GM19463 (cell line): ENCODE data around the gene LAMC2.

Source experiments
- ATAC-seq: cut with Tn5 transposase; IDR thresholded peaks from one replicate; pipeline ENCODE4 v1.9.1; 2021; ENCODE audit warnings: mild to moderate bottlenecking, moderate library complexity; ENCODE audit not compliant: unreplicated experiment

LAMC2 gene

GRCh38 chr1:183283286-183283685 is 97.2 kb downstream of the LAMC2 start:
- ATAC-seq, result no peak

DNA sequence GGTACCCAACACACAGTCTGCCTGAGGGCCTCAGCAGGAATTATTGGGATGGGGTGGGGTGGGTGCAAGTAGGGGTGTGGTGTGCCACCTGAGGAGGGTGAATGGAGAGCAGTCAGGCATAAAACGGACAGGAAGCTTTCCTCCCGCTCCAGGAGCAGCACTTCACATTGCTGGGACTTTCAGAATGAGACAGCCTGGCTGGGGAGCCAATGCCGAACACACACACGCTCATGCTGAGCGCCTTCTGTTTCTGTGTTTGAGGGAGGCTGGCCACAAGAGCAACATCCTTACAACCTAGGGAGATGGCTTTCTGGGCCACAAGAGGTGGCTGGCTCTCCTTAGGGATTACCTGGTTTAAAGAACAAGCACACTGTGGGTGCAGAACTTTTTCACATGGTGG is 98.0 kb downstream of the LAMC2 start:
- ATAC-seq, result no peak

GRCh38 chr1:183285256-183285655 is 99.2 kb downstream of the LAMC2 start:
- no peak for ATAC-seq

DNA sequence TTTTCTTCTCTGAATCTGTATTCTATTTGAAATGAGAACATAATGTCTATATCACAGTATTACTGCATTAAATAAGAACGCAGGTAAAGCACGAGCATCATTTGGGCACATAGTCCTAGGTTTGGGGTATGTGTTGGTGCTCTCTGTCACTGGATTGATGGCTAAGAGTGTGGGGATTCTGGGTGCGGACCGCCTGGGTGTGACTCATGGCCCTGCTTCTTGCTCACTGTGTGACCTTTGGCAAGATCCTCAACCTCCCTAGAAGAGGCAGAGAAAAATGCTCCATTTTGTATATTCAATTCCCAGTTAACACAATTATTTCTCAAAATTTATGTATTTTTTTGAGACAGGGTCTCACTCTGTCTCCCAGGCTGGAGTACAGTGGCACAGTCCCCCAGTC is 99.7 kb downstream of the LAMC2 start:
- ATAC-seq, result no peak

- no peak for ATAC-seq
These were observed 101.2 kb downstream of the LAMC2 start for GRCh38 chr1:183287191-183287675.

- ATAC-seq, result no peak
These were observed 102.5 kb downstream of the LAMC2 start for GRCh38 chr1:183288583-183288982.

DNA sequence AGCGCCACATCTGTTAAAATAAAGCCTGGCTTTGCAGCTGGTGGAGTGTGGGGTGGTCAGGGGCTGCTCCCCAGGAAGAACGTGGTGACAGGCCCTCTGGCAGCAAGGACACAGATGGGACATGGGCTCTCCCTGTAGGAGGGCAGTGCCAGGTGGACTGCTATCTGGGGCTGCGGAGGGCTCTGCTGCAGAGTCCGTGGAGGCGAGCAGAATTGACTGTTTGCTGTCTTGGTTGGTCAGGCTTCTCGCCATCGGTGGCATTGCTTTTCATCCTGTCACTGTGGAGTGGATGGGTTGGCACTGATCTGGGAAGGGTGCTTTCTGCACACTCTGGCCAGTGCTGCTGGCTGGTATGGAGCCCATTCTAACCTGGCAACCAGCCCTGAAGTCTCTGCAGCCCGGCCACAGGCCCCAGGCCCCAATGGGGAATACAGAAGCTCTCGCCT is 103.0 kb downstream of the LAMC2 start:
- ATAC-seq, result no peak

DNA sequence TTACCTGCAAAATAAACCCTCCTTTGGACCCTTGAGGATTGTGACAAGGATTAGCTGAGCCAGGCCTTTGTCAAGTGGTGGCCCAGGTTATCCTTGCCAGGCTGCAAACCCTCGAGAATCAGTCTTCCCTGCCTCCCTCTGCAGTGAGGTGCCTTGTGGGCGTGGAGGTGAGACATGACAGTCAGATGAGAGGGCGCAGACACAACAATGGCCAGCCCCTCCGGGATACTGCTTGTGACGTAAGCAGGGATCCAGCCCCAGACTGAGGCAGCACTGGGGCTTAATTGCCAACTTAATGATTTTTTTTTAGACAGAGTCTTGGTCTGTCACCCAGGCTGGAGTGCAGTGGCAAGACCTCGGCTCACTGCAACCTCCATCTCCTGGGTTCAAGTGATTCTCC is 104.6 kb downstream of the LAMC2 start:
- ATAC-seq, result no peak

- ATAC-seq, result no peak
These were observed 105.2 kb downstream of the LAMC2 start for GRCh38 chr1:183291216-183291762.

DNA sequence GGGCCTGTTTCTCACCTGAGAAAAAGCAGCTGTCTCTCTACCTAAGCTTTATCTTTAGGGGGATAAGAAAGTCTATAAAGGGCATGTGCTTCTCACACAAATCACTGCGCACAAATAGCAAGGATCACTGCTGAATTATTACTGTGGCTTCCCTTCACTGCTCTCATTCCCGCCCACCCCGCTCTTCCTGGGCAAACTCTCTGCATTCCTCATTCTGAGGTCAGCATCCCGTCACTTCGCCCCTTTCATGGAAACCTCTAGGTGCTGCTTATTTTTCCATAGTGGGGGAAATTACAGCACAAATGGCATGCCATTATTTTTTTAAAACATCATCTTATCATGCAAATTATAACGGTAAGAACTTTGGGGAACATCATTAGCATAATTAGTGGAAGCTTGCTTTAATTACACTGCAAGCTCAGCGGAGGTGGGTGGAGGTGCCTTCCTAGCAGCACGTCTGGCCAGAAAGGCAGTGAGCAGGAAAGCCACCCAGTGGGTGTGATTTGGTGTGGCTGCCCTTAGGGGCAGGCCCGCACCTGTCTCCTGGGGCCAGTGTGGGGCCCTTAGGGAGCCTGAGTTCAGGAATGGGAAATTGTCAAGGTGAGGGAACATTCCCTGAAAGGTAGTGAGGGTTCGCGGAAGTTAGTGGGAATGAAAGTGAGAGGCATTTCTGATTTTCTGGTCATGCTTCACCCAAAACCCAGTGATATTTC is 105.9 kb downstream of the LAMC2 start:
- ATAC-seq, result no peak

- no peak for ATAC-seq
These were observed 107.2 kb downstream of the LAMC2 start for GRCh38 chr1:183293241-183293640.

- ATAC-seq, result no peak
These were observed 107.8 kb downstream of the LAMC2 start for GRCh38 chr1:183293876-183294275.
